ENCODE results near the gene CA10.

Gene CA10

DNA sequence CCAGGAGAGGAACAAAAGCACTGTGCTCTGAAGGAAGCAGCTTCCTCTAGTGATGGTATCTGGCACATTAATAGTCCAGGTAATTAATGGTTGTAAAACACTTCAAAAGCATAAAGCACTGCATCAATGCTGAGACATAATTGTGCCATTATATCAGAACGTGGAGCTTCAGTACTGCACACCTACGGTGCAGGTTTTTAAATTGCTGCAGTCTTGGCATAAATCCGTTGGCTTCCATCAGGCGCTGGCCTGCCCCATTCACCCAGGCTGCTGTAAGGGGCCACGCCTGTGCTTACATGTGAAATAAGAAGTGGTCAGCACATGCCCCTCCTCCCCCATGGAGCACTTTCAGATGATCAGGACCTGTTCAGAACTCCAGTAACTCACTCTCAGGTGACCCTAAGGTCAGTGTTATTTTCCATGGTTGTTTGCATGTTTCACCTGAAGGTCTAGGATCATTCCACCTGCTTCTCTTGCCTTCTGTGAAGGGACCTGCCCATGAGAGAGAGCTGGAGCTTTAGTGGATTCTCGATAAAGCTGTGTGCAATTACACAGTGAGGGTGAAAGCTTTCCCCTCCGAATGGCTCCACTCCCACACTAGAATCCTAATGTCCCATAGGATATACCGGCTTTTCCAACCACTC, 345.3 kb downstream of the CA10 start:
- no peaks in the 10 kb centered on the region for H3K9me3 ChIP-seq (ENCODE audit: control insufficient read depth in 1 of 2, low read length in 2 of 2)
- no peaks in the 10 kb centered on the region for H3K27me3 ChIP-seq (ENCODE audit: low read depth, low read length)
- no peaks in the 10 kb centered on the region for H3K4me1 ChIP-seq (ENCODE audit: control insufficient read depth in 1 of 2, insufficient read depth in 2 of 2, low read length in 2 of 2)
- H3K27ac ChIP-seq (ENCODE audit: low read length): no peak overlapping the region
- H3K36me3 ChIP-seq (ENCODE audit: control insufficient read depth in 1 of 2, insufficient read depth in 2 of 2, low read length in 2 of 2): no peaks in the 10 kb centered on the region
- no peak overlapping the region for H3K4me3 ChIP-seq (ENCODE audit: low read depth in 1 of 2, low read length in 2 of 2)

- H3K36me3 ChIP-seq (ENCODE audit: control insufficient read depth in 1 of 2, insufficient read depth in 2 of 2, low read length in 2 of 2): no peaks in the 10 kb centered on the region
- H3K27ac ChIP-seq (ENCODE audit: low read length): no peak overlapping the region
- H3K4me1 ChIP-seq (ENCODE audit: control insufficient read depth in 1 of 2, insufficient read depth in 2 of 2, low read length in 2 of 2): no peaks in the 10 kb centered on the region
- no peaks in the 10 kb centered on the region for H3K9me3 ChIP-seq (ENCODE audit: control insufficient read depth in 1 of 2, low read length in 2 of 2)
- no peak overlapping the region for H3K4me3 ChIP-seq (ENCODE audit: low read depth in 1 of 2, low read length in 2 of 2)
- no peaks in the 10 kb centered on the region for H3K27me3 ChIP-seq (ENCODE audit: low read depth, low read length)
Measured at GRCh38 chr17:51807460-51807859, 351.1 kb downstream of the CA10 start.

DNA sequence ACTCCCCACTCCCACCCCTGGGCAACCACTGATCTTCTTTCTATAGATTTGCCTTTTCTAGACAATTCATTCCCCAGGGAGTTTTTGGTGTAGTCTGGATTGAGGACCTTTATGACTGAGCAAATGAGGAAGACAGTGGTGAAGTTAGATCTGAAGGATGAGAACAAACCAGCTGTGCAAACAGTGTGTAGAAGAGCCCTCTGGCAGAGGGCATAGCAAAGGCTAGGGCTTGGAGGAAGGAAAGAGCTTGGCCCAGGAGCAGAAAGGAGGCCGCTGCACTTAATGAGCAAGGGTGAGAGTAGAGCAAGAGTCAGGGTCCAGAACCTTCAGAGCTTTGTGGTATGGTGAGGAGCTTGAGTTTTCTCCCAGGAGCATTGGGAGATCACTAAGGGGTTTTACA, 352.7 kb downstream of the CA10 start:
- Histone ChIP-seq H3K4me1 (ENCODE audit: control insufficient read depth in 1 of 2, insufficient read depth in 2 of 2, low read length in 2 of 2) (no peaks in the 10 kb centered on the region), H3K27ac (ENCODE audit: low read length) (no peak overlapping the region), H3K9me3 (ENCODE audit: control insufficient read depth in 1 of 2, low read length in 2 of 2) (no peaks in the 10 kb centered on the region), H3K36me3 (ENCODE audit: control insufficient read depth in 1 of 2, insufficient read depth in 2 of 2, low read length in 2 of 2) (no peaks in the 10 kb centered on the region), H3K27me3 (ENCODE audit: low read depth, low read length) (no peaks in the 10 kb centered on the region), H3K4me3 (ENCODE audit: low read depth in 1 of 2, low read length in 2 of 2) (no peak overlapping the region)

GRCh38 chr17:51805185-51805584, 353.3 kb downstream of the CA10 start:
- H3K27ac ChIP-seq (ENCODE audit: low read length): no peak overlapping the region
- H3K27me3 ChIP-seq (ENCODE audit: low read depth, low read length): no peaks in the 10 kb centered on the region
- H3K4me3 ChIP-seq (ENCODE audit: low read depth in 1 of 2, low read length in 2 of 2): no peak overlapping the region
- no peaks in the 10 kb centered on the region for H3K4me1 ChIP-seq (ENCODE audit: control insufficient read depth in 1 of 2, insufficient read depth in 2 of 2, low read length in 2 of 2)
- no peaks in the 10 kb centered on the region for H3K36me3 ChIP-seq (ENCODE audit: control insufficient read depth in 1 of 2, insufficient read depth in 2 of 2, low read length in 2 of 2)
- H3K9me3 ChIP-seq (ENCODE audit: control insufficient read depth in 1 of 2, low read length in 2 of 2): no peaks in the 10 kb centered on the region

DNA sequence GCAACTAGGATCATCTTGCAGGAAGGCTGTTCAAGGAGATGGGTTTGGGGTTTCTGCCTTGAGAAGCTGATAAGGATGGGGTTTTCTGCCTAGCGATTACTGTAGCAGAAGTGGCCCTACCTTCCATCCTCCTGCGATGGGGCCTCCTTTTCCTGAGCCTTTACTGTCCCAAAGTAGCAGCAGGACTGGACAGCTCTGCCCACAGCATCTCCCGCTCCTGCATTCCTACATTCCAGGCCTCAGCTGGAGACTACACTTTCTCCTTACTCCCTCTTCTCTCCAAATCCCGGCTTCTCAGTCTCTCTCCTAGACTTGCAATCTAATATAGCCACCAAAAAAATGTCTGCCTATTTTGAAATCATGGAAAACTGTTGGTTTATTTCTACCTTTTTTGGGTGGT, 355.4 kb downstream of the CA10 start:
- Histone ChIP-seq H3K36me3 (ENCODE audit: control insufficient read depth in 1 of 2, insufficient read depth in 2 of 2, low read length in 2 of 2) (no peaks in the 10 kb centered on the region), H3K9me3 (ENCODE audit: control insufficient read depth in 1 of 2, low read length in 2 of 2) (no peaks in the 10 kb centered on the region), H3K4me3 (ENCODE audit: low read depth in 1 of 2, low read length in 2 of 2) (no peak overlapping the region), H3K4me1 (ENCODE audit: control insufficient read depth in 1 of 2, insufficient read depth in 2 of 2, low read length in 2 of 2) (no peaks in the 10 kb centered on the region), H3K27me3 (ENCODE audit: low read depth, low read length) (no peaks in the 10 kb centered on the region), H3K27ac (ENCODE audit: low read length) (no peak overlapping the region)

DNA sequence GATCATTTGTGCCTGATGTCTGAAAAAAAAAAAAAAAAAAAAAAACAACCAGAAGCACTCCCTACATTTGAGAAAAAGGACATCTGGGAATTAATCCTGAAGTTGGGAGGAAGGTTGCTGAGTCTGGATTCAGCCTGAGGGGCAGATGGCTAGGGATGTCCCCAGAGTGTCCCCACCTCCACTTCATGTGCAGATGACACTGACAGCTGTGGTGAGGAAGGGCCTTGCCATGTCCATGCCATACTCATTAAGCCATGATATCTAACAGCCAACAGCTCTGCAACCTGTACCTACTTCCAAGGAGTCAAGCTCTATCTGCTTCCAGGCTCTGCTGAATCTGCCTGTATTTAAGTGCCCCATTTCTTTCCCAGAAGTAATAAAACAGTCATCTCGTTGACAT, 356.0 kb downstream of the CA10 start:
- no peaks in the 10 kb centered on the region for H3K4me1 ChIP-seq (ENCODE audit: control insufficient read depth in 1 of 2, insufficient read depth in 2 of 2, low read length in 2 of 2)
- H3K36me3 ChIP-seq (ENCODE audit: control insufficient read depth in 1 of 2, insufficient read depth in 2 of 2, low read length in 2 of 2): no peaks in the 10 kb centered on the region
- H3K27ac ChIP-seq (ENCODE audit: low read length): no peak overlapping the region
- no peaks in the 10 kb centered on the region for H3K27me3 ChIP-seq (ENCODE audit: low read depth, low read length)
- no peaks in the 10 kb centered on the region for H3K9me3 ChIP-seq (ENCODE audit: control insufficient read depth in 1 of 2, low read length in 2 of 2)
- no peak overlapping the region for H3K4me3 ChIP-seq (ENCODE audit: low read depth in 1 of 2, low read length in 2 of 2)

DNA sequence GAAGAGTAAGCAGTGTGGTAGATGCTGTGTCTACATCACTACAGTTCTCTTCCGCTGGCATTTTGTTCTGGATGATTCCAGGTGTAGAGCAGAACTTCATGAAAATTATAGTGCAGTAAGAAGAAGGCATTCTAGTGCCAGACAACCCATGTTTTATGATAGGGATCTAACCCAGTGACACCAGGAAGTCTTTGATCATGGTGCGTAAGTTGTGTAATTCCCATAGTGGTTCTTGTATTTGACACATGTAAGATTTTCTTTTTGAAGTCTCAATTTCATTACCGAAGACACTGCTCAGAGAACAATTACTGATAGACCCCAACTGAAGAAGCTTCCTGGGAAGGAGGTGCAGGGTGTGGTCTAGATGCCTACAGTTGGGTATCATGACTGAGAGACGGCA, 356.9 kb downstream of the CA10 start:
- H3K36me3 ChIP-seq (ENCODE audit: control insufficient read depth in 1 of 2, insufficient read depth in 2 of 2, low read length in 2 of 2): no peaks in the 10 kb centered on the region
- H3K27me3 ChIP-seq (ENCODE audit: low read depth, low read length): no peaks in the 10 kb centered on the region
- no peaks in the 10 kb centered on the region for H3K4me1 ChIP-seq (ENCODE audit: control insufficient read depth in 1 of 2, insufficient read depth in 2 of 2, low read length in 2 of 2)
- H3K4me3 ChIP-seq (ENCODE audit: low read depth in 1 of 2, low read length in 2 of 2): no peak overlapping the region
- no peaks in the 10 kb centered on the region for H3K9me3 ChIP-seq (ENCODE audit: control insufficient read depth in 1 of 2, low read length in 2 of 2)
- no peak overlapping the region for H3K27ac ChIP-seq (ENCODE audit: low read length)

- Histone ChIP-seq H3K27me3 (ENCODE audit: low read depth, low read length) (no peaks in the 10 kb centered on the region), H3K36me3 (ENCODE audit: control insufficient read depth in 1 of 2, insufficient read depth in 2 of 2, low read length in 2 of 2) (no peaks in the 10 kb centered on the region), H3K4me1 (ENCODE audit: control insufficient read depth in 1 of 2, insufficient read depth in 2 of 2, low read length in 2 of 2) (no peaks in the 10 kb centered on the region), H3K4me3 (ENCODE audit: low read depth in 1 of 2, low read length in 2 of 2) (no peak overlapping the region), H3K27ac (ENCODE audit: low read length) (no peak overlapping the region), H3K9me3 (ENCODE audit: control insufficient read depth in 1 of 2, low read length in 2 of 2) (no peaks in the 10 kb centered on the region)
Measured at GRCh38 chr17:51799981-51800380, 358.5 kb downstream of the CA10 start.

DNA sequence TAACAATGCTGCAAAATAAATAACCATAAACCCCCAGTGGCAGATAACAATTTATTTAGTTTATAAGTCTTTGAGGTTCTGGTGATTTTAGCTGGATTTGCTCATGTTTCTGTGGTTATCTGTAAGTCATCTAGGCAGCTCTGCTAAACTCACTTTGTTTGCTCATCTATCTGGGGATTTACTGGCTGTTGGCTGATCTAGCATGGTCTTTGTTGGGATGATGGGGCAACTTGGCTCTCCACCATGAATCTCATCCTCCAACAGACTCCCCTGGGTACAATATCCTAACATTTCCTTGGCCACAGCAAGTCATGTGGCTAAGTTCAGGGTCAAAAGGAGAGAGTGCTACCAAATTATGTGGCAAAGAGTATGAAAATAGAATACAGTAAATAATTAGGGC, 359.3 kb downstream of the CA10 start:
- no peak overlapping the region for H3K4me3 ChIP-seq (ENCODE audit: low read depth in 1 of 2, low read length in 2 of 2)
- no peaks in the 10 kb centered on the region for H3K9me3 ChIP-seq (ENCODE audit: control insufficient read depth in 1 of 2, low read length in 2 of 2)
- no peaks in the 10 kb centered on the region for H3K27me3 ChIP-seq (ENCODE audit: low read depth, low read length)
- H3K27ac ChIP-seq (ENCODE audit: low read length): no peak overlapping the region
- no peaks in the 10 kb centered on the region for H3K4me1 ChIP-seq (ENCODE audit: control insufficient read depth in 1 of 2, insufficient read depth in 2 of 2, low read length in 2 of 2)
- no peaks in the 10 kb centered on the region for H3K36me3 ChIP-seq (ENCODE audit: control insufficient read depth in 1 of 2, insufficient read depth in 2 of 2, low read length in 2 of 2)

DNA sequence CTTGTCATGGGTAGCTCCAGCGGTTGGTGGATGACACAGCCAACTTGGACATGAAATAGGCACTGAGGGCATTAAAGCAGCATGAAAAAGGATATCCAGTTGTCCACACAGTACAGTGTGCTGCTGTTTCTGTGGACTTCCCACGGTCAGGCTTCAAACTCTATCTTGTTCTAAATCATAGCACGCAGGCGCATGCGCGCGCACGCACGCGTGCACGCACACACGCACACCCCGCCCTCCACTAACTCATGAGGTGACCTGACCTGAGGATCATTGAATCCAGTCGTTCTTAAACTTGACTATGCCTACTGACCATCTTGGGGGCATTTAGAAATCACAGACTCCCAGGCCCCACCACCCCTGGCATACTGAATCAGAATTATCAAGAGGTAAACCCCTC, 361.4 kb downstream of the CA10 start:
- no peak overlapping the region for H3K4me3 ChIP-seq (ENCODE audit: low read depth in 1 of 2, low read length in 2 of 2)
- H3K9me3 ChIP-seq (ENCODE audit: control insufficient read depth in 1 of 2, low read length in 2 of 2): no peaks in the 10 kb centered on the region
- H3K27me3 ChIP-seq (ENCODE audit: low read depth, low read length): no peaks in the 10 kb centered on the region
- H3K36me3 ChIP-seq (ENCODE audit: control insufficient read depth in 1 of 2, insufficient read depth in 2 of 2, low read length in 2 of 2): no peaks in the 10 kb centered on the region
- H3K27ac ChIP-seq (ENCODE audit: low read length): no peak overlapping the region
- no peaks in the 10 kb centered on the region for H3K4me1 ChIP-seq (ENCODE audit: control insufficient read depth in 1 of 2, insufficient read depth in 2 of 2, low read length in 2 of 2)

DNA sequence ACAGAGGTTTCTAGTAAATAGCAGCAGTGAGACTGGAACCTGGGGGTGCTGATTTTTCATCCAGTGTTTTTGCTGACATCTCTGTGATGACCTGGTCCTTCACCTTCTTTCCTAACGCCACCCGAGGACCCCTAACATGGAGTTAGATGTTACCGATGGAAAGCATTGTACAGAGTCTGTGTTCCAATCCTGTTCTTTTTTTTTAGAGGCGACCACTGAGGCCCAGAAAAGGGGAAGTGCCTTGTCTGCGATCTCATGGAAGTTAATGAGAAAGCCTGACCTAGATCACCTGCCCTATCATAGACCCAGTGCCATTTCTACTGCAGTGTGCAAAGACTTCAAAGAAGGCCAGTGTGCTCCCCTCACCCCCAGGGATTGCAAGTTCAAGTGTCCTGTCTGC, 362.5 kb downstream of the CA10 start:
- no peaks in the 10 kb centered on the region for H3K36me3 ChIP-seq (ENCODE audit: control insufficient read depth in 1 of 2, insufficient read depth in 2 of 2, low read length in 2 of 2)
- H3K27ac ChIP-seq (ENCODE audit: low read length): no peak overlapping the region
- no peak overlapping the region for H3K4me3 ChIP-seq (ENCODE audit: low read depth in 1 of 2, low read length in 2 of 2)
- no peaks in the 10 kb centered on the region for H3K9me3 ChIP-seq (ENCODE audit: control insufficient read depth in 1 of 2, low read length in 2 of 2)
- H3K4me1 ChIP-seq (ENCODE audit: control insufficient read depth in 1 of 2, insufficient read depth in 2 of 2, low read length in 2 of 2): no peaks in the 10 kb centered on the region
- H3K27me3 ChIP-seq (ENCODE audit: low read depth, low read length): no peaks in the 10 kb centered on the region

GRCh38 chr17:51795401-51795800, 363.1 kb downstream of the CA10 start:
- H3K4me1 ChIP-seq (ENCODE audit: control insufficient read depth in 1 of 2, insufficient read depth in 2 of 2, low read length in 2 of 2): no peaks in the 10 kb centered on the region
- no peaks in the 10 kb centered on the region for H3K27me3 ChIP-seq (ENCODE audit: low read depth, low read length)
- H3K9me3 ChIP-seq (ENCODE audit: control insufficient read depth in 1 of 2, low read length in 2 of 2): no peaks in the 10 kb centered on the region
- no peaks in the 10 kb centered on the region for H3K36me3 ChIP-seq (ENCODE audit: control insufficient read depth in 1 of 2, insufficient read depth in 2 of 2, low read length in 2 of 2)
- no peak overlapping the region for H3K4me3 ChIP-seq (ENCODE audit: low read depth in 1 of 2, low read length in 2 of 2)
- no peak overlapping the region for H3K27ac ChIP-seq (ENCODE audit: low read length)
